SU-DHL-6 (cell line): ENCODE results near the gene WDR64.

Source experiments
- EZH2phosphoT487 ChIP-seq: fragments of 200-600 bp; sonication (generic), shearing (Covaris generic); conservative IDR thresholded peaks from 2 replicates; pipeline ENCODE4 v1.6.1; 2018; ENCODE audit warnings: mild to moderate bottlenecking, antibody characterized with exemption, low read length, moderate library complexity, mixed read lengths
- TF ChIP-seq, protein P1 (sequence below): fragments of 200-600 bp; sonication (generic); IDR thresholded peaks from one replicate; pipeline ENCODE4 v1.5.1; 2017; ENCODE audit warnings: antibody characterized with exemption, mild to moderate bottlenecking, low read length, moderate library complexity; ENCODE audit not compliant: insufficient read depth, poor library complexity, severe bottlenecking

GRCh38 chr1:241715956-241716355, 63.9 kb downstream of the WDR64 start:
- TF ChIP-seq, protein P1, sequence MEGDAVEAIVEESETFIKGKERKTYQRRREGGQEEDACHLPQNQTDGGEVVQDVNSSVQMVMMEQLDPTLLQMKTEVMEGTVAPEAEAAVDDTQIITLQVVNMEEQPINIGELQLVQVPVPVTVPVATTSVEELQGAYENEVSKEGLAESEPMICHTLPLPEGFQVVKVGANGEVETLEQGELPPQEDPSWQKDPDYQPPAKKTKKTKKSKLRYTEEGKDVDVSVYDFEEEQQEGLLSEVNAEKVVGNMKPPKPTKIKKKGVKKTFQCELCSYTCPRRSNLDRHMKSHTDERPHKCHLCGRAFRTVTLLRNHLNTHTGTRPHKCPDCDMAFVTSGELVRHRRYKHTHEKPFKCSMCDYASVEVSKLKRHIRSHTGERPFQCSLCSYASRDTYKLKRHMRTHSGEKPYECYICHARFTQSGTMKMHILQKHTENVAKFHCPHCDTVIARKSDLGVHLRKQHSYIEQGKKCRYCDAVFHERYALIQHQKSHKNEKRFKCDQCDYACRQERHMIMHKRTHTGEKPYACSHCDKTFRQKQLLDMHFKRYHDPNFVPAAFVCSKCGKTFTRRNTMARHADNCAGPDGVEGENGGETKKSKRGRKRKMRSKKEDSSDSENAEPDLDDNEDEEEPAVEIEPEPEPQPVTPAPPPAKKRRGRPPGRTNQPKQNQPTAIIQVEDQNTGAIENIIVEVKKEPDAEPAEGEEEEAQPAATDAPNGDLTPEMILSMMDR: no peak
- no peak for TF ChIP-seq EZH2phosphoT487
